ENCODE measurements around the gene CKAP2L.

DNA sequence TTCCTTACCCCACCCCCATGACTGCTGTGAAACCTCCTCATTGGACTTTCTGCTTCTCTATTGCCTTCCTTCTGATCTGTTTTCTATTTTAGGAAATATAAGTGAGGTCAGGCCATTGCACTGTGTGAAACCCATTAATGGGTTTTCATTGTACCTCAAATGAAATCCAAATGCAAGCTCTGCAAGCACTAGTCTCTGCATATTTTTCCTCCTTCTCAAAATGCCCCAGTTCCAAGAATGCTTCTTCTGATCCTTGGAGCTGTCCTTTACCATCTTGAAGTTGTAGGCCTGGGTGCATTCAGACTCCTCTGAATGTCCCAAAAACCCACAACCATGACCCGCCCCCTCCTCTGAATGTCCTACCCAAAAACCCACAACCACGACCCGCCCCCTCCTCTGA, 11.7 kb upstream of the CKAP2L start:
- no peak for TF ChIP-seq POLR2A (IDR thresholded peaks at IDR 0.05)
- TF ChIP-seq, protein P1, sequence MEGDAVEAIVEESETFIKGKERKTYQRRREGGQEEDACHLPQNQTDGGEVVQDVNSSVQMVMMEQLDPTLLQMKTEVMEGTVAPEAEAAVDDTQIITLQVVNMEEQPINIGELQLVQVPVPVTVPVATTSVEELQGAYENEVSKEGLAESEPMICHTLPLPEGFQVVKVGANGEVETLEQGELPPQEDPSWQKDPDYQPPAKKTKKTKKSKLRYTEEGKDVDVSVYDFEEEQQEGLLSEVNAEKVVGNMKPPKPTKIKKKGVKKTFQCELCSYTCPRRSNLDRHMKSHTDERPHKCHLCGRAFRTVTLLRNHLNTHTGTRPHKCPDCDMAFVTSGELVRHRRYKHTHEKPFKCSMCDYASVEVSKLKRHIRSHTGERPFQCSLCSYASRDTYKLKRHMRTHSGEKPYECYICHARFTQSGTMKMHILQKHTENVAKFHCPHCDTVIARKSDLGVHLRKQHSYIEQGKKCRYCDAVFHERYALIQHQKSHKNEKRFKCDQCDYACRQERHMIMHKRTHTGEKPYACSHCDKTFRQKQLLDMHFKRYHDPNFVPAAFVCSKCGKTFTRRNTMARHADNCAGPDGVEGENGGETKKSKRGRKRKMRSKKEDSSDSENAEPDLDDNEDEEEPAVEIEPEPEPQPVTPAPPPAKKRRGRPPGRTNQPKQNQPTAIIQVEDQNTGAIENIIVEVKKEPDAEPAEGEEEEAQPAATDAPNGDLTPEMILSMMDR (IDR thresholded peaks at IDR 0.05), result no peak
